CD4-positive, alpha-beta memory T cell (primary cell): Measurements from ENCODE around the gene PRMT1. TPM values are rescaled to one million over a fixed set of nuclear protein-coding genes. Genes with fewer than 3 reads are reported as not detected.
A peak's percentile ranks its signal among the peaks of the same experiment; 100 is the strongest.

Source experiments
- CTCF ChIA-PET: fragments of 350-600 bp; sonication (Branson Sonifier 250); formaldehyde crosslinking; loops from one replicate; lab custom pipeline; 2021; ENCODE audit warnings: inconsistent platforms; ENCODE audit not compliant: partially characterized antibody; lab: Charles Lee
- POLR2A ChIA-PET: fragments of 350-600 bp; sonication (Branson Sonifier 250); formaldehyde crosslinking; loops from one replicate; lab custom pipeline; 2021; ENCODE audit not compliant: partially characterized antibody; lab: Charles Lee
- DNase-seq, 5 donors: peaks; one replicate each; pipeline versions ENCODE4 v3.0.0 to v3.0.0-alpha.2; 2020 to 2022; ENCODE audit warnings: mixed read lengths in 1 of 5
- H3K27ac ChIP-seq: one replicate; pipeline ENCODE4 v1.7.0; 2013; ENCODE audit warnings: low read depth, low read length
- H3K27me3 ChIP-seq: 2 replicates; pipeline ENCODE4 v1.7.0; 2013; ENCODE audit warnings: mild to moderate bottlenecking, low read length, moderate library complexity; ENCODE audit not compliant: insufficient read depth
- H3K36me3 ChIP-seq: 2 replicates; pipeline ENCODE4 v1.7.0; 2013; ENCODE audit warnings: mild to moderate bottlenecking, low read length, moderate library complexity; ENCODE audit not compliant: insufficient read depth
- H3K4me1 ChIP-seq: 2 replicates; pipeline ENCODE4 v1.7.0; 2013; ENCODE audit warnings: mild to moderate bottlenecking, low read length, moderate library complexity; ENCODE audit not compliant: insufficient read depth
- H3K4me3 ChIP-seq, 2 donors: one replicate each; pipeline ENCODE4 v1.7.0; 2013; ENCODE audit warnings: low read length in 2 of 2, mild to moderate bottlenecking in 1 of 2
- H3K9me3 ChIP-seq, 2 donors: one replicate each; pipeline ENCODE4 v1.7.0; 2013; ENCODE audit warnings: low read length in 2 of 2, control low read depth in 1 of 2; ENCODE audit not compliant: control insufficient read depth in 1 of 2
- H3K27ac Mint-ChIP-seq, 7 donors: one replicate each; pipeline ENCODE4 v1.8.0; 2020 to 2021; ENCODE audit warnings: mixed read lengths in 7 of 7, mild to moderate bottlenecking in 6 of 7, inconsistent platforms in 3 of 7, moderate library complexity in 3 of 7
- H3K27me3 Mint-ChIP-seq, 2 donors: one replicate each; pipeline ENCODE4 v1.8.0; 2020 to 2021; ENCODE audit warnings: mixed read lengths in 2 of 2
- H3K36me3 Mint-ChIP-seq, 2 donors: one replicate each; pipeline ENCODE4 v1.8.0; 2020 to 2021; ENCODE audit warnings: mixed read lengths in 2 of 2, inconsistent platforms in 1 of 2, mild to moderate bottlenecking in 1 of 2
- H3K4me1 Mint-ChIP-seq, 4 donors: one replicate each; pipeline ENCODE4 v1.8.0; 2020 to 2021; ENCODE audit warnings: mixed read lengths in 4 of 4, mild to moderate bottlenecking in 1 of 4
- H3K4me3 Mint-ChIP-seq, 8 donors: one replicate each; pipeline ENCODE4 v1.8.0; 2020 to 2021; ENCODE audit warnings: mixed read lengths in 8 of 8, mild to moderate bottlenecking in 7 of 8, moderate library complexity in 6 of 8, inconsistent platforms in 3 of 8
- H3K9me3 Mint-ChIP-seq, 8 donors: one replicate each; pipeline ENCODE4 v1.8.0; 2020 to 2021; ENCODE audit warnings: mixed read lengths in 8 of 8, mild to moderate bottlenecking in 5 of 8, inconsistent platforms in 3 of 8, moderate library complexity in 1 of 8
- intact Hi-C: fragments of 100-400 bp; cut with micrococcal nuclease; formaldehyde crosslinking; loops from one replicate; pipeline ENCODE4 v1.15.1; 2023
- polyA plus RNA-seq, 2 donors: library from polyadenylated mRNA; unstranded; fragments of 300-500 nt; fragmentation: Illumina TruSeq; gene quantifications; one replicate each; pipeline ENCODE4 v1.2.3, GENCODE V29; 2021
- total RNA-seq, 2 experiments: library from RNA; stranded (reverse); gene quantifications; one replicate each; pipeline ENCODE4 v1.2.3, GENCODE V29; 2021

PRMT1 gene
- total and polyA plus RNA-seq, 4 experiments from 2014 or later, result 76.6 to 213 (median 116) TPM

DNA sequence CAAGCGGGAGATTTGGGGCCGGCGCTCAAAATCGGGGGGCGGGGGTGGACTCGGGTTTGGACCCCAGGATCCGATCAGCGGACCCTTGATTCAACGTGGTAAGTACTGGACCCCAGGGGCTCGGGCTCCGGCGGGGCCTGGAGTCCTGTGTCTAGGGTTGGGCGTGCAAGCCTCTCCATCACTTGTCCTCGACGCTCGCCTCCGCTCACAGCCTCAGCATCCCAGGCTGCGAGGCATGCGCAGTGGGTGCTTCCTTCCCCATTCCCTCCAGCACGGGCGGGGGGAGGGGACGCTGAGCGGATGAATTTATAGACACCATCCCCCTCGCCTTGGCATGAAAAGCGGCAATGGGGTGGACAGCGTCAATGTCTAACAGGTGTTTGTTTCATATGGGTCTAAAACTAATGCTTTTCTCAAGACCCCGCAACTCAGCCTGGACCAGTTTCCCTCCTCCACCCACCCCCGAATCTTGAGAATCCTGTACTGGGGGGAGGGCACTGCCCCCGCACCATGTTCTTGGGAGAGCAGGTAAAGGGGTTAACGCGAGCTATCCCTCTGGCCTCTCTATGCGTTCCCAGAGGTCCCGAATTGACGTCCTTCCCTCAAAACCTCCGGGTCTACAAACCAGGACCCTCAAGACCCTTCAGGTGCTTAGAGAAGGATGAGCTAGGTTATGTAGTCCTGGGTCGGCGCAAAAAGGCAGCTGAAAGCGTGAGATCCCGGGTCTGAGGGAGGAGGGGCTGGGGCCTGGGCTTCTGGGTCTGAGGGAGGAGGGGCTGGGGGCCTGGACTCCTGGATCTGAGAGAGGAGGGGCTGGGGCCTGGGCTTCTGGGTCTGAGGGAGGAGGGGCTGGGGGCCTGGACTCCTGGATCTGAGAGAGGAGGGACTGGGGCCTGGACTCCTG is 14.4 kb downstream of the PRMT1 start:
- no peaks in the 10 kb centered on the region for H3K9me3 Mint-ChIP-seq
- DNase-seq, result no peak

DNA sequence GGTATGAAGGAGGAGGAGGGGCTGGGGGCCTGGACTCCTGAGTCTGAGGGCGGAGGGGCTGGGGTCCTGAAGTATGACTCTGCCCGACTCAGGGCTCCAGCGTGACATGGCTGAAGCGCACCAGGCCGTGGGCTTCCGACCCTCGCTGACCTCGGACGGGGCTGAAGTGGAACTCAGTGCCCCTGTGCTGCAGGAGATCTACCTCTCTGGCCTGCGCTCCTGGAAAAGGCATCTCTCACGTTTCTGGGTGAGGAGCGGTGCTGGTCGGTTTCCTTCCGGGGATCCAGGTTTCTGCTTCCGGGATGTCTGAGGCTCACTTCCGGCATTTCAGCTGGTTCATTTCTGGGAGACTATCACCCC is 15.1 kb downstream of the PRMT1 start:
- no peaks in the 10 kb centered on the region for H3K9me3 ChIP-seq
- DNase-seq, result no peak
- H3K36me3 ChIP-seq, result no peaks in the 10 kb centered on the region
- Mint-ChIP-seq H3K27me3 (peaks cover 10 to 16% of the 10 kb centered on the region in 2 donors), H3K36me3 (peaks cover 3 to 11% of the 10 kb centered on the region in 2 donors), H3K27ac (no peak overlapping the region), H3K4me1 (peaks cover 14 to 27% (median 17%) of the 10 kb centered on the region in 4 donors), H3K9me3 (no peaks in the 10 kb centered on the region), H3K4me3 (peak overlapping the region in 2 of 8 donors; percentile 12 to 17)
- H3K4me1 ChIP-seq, result peaks cover 27% of the 10 kb centered on the region
- intact Hi-C loops, result no loop called here
- H3K4me3 ChIP-seq, result no peak overlapping the region
- ChIA-PET POLR2A (interaction anchor here (0.8 kb wide), 1 partner anchor 52 kb away, joined by 3 read pairs; no protein-coding TSS in a partner anchor), CTCF (no interaction called here)
- H3K27me3 ChIP-seq, result peaks cover 4% of the 10 kb centered on the region
- H3K27ac ChIP-seq, result no peak overlapping the region

More for the DNA sequence above, 14.4 kb downstream of the PRMT1 start:
- H3K4me1 Mint-ChIP-seq, result peaks cover 14 to 27% (median 17%) of the 10 kb centered on the region in 4 donors
- ChIA-PET POLR2A (interaction anchor here (0.8 to 1.0 kb wide), 2 partner anchors 14 to 51 kb away, joined by 3 read pairs; partner anchors contain the start of gene PRMT1), CTCF (no interaction called here)
- peaks cover 10 to 16% of the 10 kb centered on the region in 2 donors for H3K27me3 Mint-ChIP-seq
- H3K27ac Mint-ChIP-seq, result peak overlapping the region in 2 of 7 donors; percentile 43 to 45
- H3K36me3 ChIP-seq, result no peaks in the 10 kb centered on the region
- peak overlapping the region; percentile 85 to 94 (median 90) for H3K4me3 Mint-ChIP-seq
- H3K36me3 Mint-ChIP-seq, result peaks cover 3 to 11% of the 10 kb centered on the region in 2 donors
- peaks cover 27% of the 10 kb centered on the region for H3K4me1 ChIP-seq
- intact Hi-C loops, result no loop called here
- H3K9me3 ChIP-seq, result no peaks in the 10 kb centered on the region
- peak overlapping the region in 1 of 2 donors; percentile 49 for H3K4me3 ChIP-seq
- H3K27ac ChIP-seq, result peak overlapping the region; percentile 30
- H3K27me3 ChIP-seq, result peaks cover 4% of the 10 kb centered on the region

DNA sequence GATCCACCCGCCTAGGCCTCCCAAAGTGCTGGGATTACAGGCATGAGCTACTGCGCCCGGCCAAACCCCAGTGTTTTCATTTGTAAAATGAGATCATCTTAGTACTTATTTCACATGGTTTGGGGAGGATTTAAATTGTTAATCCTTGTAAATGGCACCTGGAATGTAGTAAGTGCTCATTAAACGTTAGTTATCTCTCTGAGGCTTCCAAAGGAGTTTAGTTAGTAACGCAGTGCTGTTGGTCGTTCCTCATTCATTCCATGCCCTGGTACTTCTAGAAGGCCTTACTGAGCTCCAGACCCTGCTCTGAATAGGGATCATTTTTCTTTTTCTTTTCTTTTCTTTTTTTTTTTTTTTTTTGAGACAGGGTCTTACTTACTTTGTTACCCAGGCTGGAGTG is 19.0 kb downstream of the PRMT1 start:
- H3K9me3 Mint-ChIP-seq, result no peaks in the 10 kb centered on the region
- POLR2A ChIA-PET, result no interaction called here
- no peak for DNase-seq
- no peak overlapping the region for H3K4me3 Mint-ChIP-seq
- Histone ChIP-seq H3K27me3 (peaks cover 4% of the 10 kb centered on the region), H3K36me3 (no peaks in the 10 kb centered on the region), H3K4me3 (no peak overlapping the region), H3K4me1 (peaks cover 6% of the 10 kb centered on the region), H3K27ac (no peak overlapping the region), H3K9me3 (no peaks in the 10 kb centered on the region)
- peaks cover 4 to 8% of the 10 kb centered on the region in 2 donors for H3K27me3 Mint-ChIP-seq
- H3K36me3 Mint-ChIP-seq, result no peaks in the 10 kb centered on the region
- intact Hi-C loops, result no loop called here
- CTCF ChIA-PET, result interaction anchor here (0.5 to 1.2 kb wide), 4 partner anchors 11 to 512 kb away, joined by 3 to 5 read pairs (median 4); no protein-coding TSS in a partner anchor
- H3K27ac Mint-ChIP-seq, result no peak overlapping the region
- H3K4me1 Mint-ChIP-seq, result peaks cover 3 to 11% (median 4%) of the 10 kb centered on the region in 4 donors

DNA sequence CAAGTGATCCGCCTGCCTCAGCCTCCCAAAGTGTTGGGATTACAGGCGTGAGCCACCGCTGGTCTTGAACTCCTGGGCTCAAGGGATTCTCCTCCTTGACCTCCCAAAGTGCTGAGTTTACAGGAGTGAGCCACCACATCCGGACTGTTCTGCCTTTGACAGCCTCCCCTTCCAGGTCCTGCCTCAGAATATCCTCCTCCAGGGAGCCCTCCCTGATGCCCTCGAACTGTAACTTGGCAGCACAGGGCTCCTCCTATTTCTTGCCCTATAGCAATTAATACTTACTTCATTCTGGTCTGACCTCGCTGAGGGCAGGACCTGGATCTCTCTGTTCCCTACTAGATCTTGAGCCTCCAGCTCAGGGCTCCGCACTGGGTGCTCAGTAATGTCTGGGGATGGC is 19.8 kb downstream of the PRMT1 start:
- no peak for DNase-seq
- H3K27ac Mint-ChIP-seq, result peak overlapping the region in 1 of 7 donors; percentile 25
- CTCF ChIA-PET, result interaction anchor here (1.0 kb wide), 1 partner anchor 12 kb away, joined by 4 read pairs; no protein-coding TSS in a partner anchor
- intact Hi-C loops, result no loop called here
- Histone ChIP-seq H3K27me3 (peaks cover 4% of the 10 kb centered on the region), H3K4me1 (no peaks in the 10 kb centered on the region), H3K9me3 (no peaks in the 10 kb centered on the region), H3K4me3 (no peak overlapping the region), H3K36me3 (no peaks in the 10 kb centered on the region), H3K27ac (no peak overlapping the region)
- no peaks in the 10 kb centered on the region for H3K36me3 Mint-ChIP-seq
- no peak overlapping the region for H3K4me3 Mint-ChIP-seq
- H3K27me3 Mint-ChIP-seq, result peaks cover 3 to 4% of the 10 kb centered on the region in 2 donors
- no peaks in the 10 kb centered on the region for H3K9me3 Mint-ChIP-seq
- peaks cover 0 to 6% (median under 1%) of the 10 kb centered on the region in 4 donors for H3K4me1 Mint-ChIP-seq
- POLR2A ChIA-PET, result no interaction called here

DNA sequence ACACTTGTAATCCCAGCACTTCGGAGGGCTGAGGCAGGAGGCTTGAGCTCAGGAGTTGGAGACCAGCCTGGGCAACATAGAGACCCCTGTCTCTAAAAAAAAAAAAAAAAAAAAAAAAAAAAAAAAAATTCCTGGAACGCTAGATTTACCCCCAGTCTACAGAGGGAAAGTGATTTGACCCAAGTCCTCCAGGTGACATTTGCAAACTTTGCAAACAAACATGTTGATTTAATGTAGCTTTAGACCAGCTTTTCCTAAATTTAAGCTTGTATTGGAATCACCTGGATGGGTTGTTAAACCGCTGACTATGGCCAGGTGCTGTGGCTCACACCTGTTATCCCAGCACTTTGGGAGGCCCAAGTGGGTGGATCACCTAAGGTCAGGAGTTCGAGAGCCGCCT is 22.3 kb downstream of the PRMT1 start:
- Histone ChIP-seq H3K9me3 (no peaks in the 10 kb centered on the region), H3K36me3 (no peaks in the 10 kb centered on the region), H3K27me3 (no peaks in the 10 kb centered on the region), H3K27ac (no peak overlapping the region), H3K4me1 (no peaks in the 10 kb centered on the region), H3K4me3 (no peak overlapping the region)
- no peak overlapping the region for H3K4me3 Mint-ChIP-seq
- no peak for DNase-seq
- no peaks in the 10 kb centered on the region for H3K4me1 Mint-ChIP-seq
- H3K27ac Mint-ChIP-seq, result no peak overlapping the region
- peaks cover 0 to 2% of the 10 kb centered on the region in 2 donors for H3K27me3 Mint-ChIP-seq
- ChIA-PET CTCF (interaction anchor here (1.0 kb wide), 1 partner anchor 18 kb away, joined by 5 read pairs; no protein-coding TSS in a partner anchor), POLR2A (no interaction called here)
- intact Hi-C loops, result no loop called here
- no peaks in the 10 kb centered on the region for H3K36me3 Mint-ChIP-seq
- no peaks in the 10 kb centered on the region for H3K9me3 Mint-ChIP-seq

- H3K4me3 ChIP-seq, result no peak overlapping the region
These were observed 23.5 kb downstream of the PRMT1 start for GRCh38 chr19:49700563-49700962.

GRCh38 chr19:49701271-49701786 is 24.3 kb downstream of the PRMT1 start:
- H3K36me3 ChIP-seq, result no peaks in the 10 kb centered on the region
- H3K4me1 Mint-ChIP-seq, result no peaks in the 10 kb centered on the region
- POLR2A ChIA-PET, result no interaction called here
- no peaks in the 10 kb centered on the region for H3K27me3 ChIP-seq
- DNase-seq, result no peak
- no peak overlapping the region for H3K27ac ChIP-seq
- peaks cover 0 to 2% of the 10 kb centered on the region in 2 donors for H3K27me3 Mint-ChIP-seq
- no peaks in the 10 kb centered on the region for H3K9me3 Mint-ChIP-seq
- H3K9me3 ChIP-seq, result no peaks in the 10 kb centered on the region
- H3K4me3 ChIP-seq, result no peak overlapping the region
- intact Hi-C loops, result no loop called here
- CTCF ChIA-PET, result no interaction called here
- H3K36me3 Mint-ChIP-seq, result no peaks in the 10 kb centered on the region
- no peak overlapping the region for H3K4me3 Mint-ChIP-seq
- no peaks in the 10 kb centered on the region for H3K4me1 ChIP-seq
- no peak overlapping the region for H3K27ac Mint-ChIP-seq

More at GRCh38 chr19:49700563-49700962, 23.5 kb downstream of the PRMT1 start:
- no peaks in the 10 kb centered on the region for H3K9me3 Mint-ChIP-seq
- no peak overlapping the region for H3K4me3 Mint-ChIP-seq
- ChIA-PET POLR2A (no interaction called here), CTCF (no interaction called here)
- DNase-seq, result no peak
- no peak overlapping the region for H3K27ac ChIP-seq
- no peaks in the 10 kb centered on the region for H3K4me1 Mint-ChIP-seq
- no peaks in the 10 kb centered on the region for H3K27me3 ChIP-seq
- intact Hi-C loops, result no loop called here
- H3K9me3 ChIP-seq, result no peaks in the 10 kb centered on the region
- peaks cover 0 to 2% of the 10 kb centered on the region in 2 donors for H3K27me3 Mint-ChIP-seq
- H3K36me3 Mint-ChIP-seq, result no peaks in the 10 kb centered on the region
- H3K27ac Mint-ChIP-seq, result peak overlapping the region in 1 of 7 donors; percentile 22
- H3K4me1 ChIP-seq, result no peaks in the 10 kb centered on the region
- no peaks in the 10 kb centered on the region for H3K36me3 ChIP-seq
